ENCODE results near the gene KARS1.

DNA sequence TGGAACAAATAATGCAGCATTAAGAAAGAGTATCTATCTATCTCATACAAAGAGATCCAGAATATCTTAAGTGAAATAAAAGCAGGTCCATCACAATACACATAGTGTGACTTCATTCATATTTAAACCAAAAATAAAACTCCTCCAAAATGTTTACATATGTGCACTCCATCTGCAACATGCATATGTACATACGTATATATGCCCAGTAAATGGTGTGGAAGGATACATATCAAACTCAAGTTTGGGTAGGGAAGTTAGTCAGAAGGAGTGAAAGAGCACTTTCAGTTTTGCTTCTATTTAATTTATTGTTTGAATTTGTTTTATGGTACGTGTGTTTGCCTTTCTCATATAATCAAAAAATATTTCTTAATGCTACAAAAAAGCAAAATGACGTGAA is 12.4 kb downstream of the KARS1 start:
- TF ChIP-seq CTCF (IDR thresholded peaks at IDR 0.05) (no peak), POLR2A (IDR thresholded peaks at IDR 0.05) (no peak)

Measured in heart left ventricle (tissue), 13 donors.